Activated T-helper 2 cell treated with anti-CD3 and anti-CD28 coated beads, Interferon-gamma antibody, Interleukin-2, Interleukin-4, amounts not matched to agents 10 μg/mL and 5 μg/mL and 100 μg/mL, durations not matched to agents 14 hours and 24 hours and 36 hours (primary cell): Measurements from ENCODE around the gene FAM210B. TPM values are rescaled to one million over a fixed set of nuclear protein-coding genes. Genes with fewer than 3 reads are reported as not detected.

Experiments used
- DNase-seq: peaks from one replicate; pipeline ENCODE4 v3.0.0; 2021; ENCODE audit warnings: low spot score
- H3K27ac Mint-ChIP-seq: one replicate; pipeline ENCODE4 v1.8.0; 2021; ENCODE audit warnings: mixed read lengths
- H3K27me3 Mint-ChIP-seq: one replicate; pipeline ENCODE4 v1.8.0; 2021; ENCODE audit warnings: low read depth, mixed read lengths
- H3K36me3 Mint-ChIP-seq: one replicate; pipeline ENCODE4 v1.8.0; 2021; ENCODE audit warnings: low read depth, mixed read lengths
- H3K4me1 Mint-ChIP-seq: one replicate; pipeline ENCODE4 v1.8.0; 2021; ENCODE audit warnings: low read depth, mixed read lengths
- H3K4me3 Mint-ChIP-seq: one replicate; pipeline ENCODE4 v1.8.0; 2021; ENCODE audit warnings: low read depth, mild to moderate bottlenecking, moderate library complexity, mixed read lengths
- H3K9me3 Mint-ChIP-seq: one replicate; pipeline ENCODE4 v1.8.0; 2021; ENCODE audit warnings: mixed read lengths
- intact Hi-C: fragments of 100-400 bp; cut with micrococcal nuclease; formaldehyde crosslinking; loops from one replicate; pipeline ENCODE4 v1.15.1; 2023
- total RNA-seq: library from RNA; stranded (reverse); gene quantifications from 2 replicates; pipeline ENCODE4 v1.2.3, GENCODE V29; 2022

The FAM210B gene
- total RNA-seq, 1 donor from 2014 or later = 9.2 TPM

- Mint-ChIP-seq H3K27me3 (peaks cover 36% of the 10 kb centered on the region), H3K4me1 (no peaks in the 10 kb centered on the region), H3K27ac (no peak overlapping the region), H3K4me3 (no peak overlapping the region), H3K9me3 (no peaks in the 10 kb centered on the region), H3K36me3 (no peaks in the 10 kb centered on the region)
- no peak for DNase-seq
- intact Hi-C loops = no loop called here
Observed at GRCh38 chr20:56348305-56348693, 10.5 kb upstream of the FAM210B start.

- DNase-seq = no peak
- H3K9me3 Mint-ChIP-seq = no peaks in the 10 kb centered on the region
- no peak overlapping the region for H3K27ac Mint-ChIP-seq
- no peaks in the 10 kb centered on the region for H3K36me3 Mint-ChIP-seq
- H3K27me3 Mint-ChIP-seq = peaks cover 32% of the 10 kb centered on the region
- H3K4me3 Mint-ChIP-seq = no peak overlapping the region
- intact Hi-C loops = no loop called here
- no peaks in the 10 kb centered on the region for H3K4me1 Mint-ChIP-seq
Observed at GRCh38 chr20:56348746-56349145, 10.0 kb upstream of the FAM210B start.

- Mint-ChIP-seq H3K27ac (no peak overlapping the region), H3K27me3 (peaks cover 20% of the 10 kb centered on the region), H3K4me1 (no peaks in the 10 kb centered on the region), H3K36me3 (no peaks in the 10 kb centered on the region), H3K4me3 (no peak overlapping the region), H3K9me3 (no peaks in the 10 kb centered on the region)
- intact Hi-C loops = no loop called here
- DNase-seq = no peak
Observed at GRCh38 chr20:56350842-56351241, 7.9 kb upstream of the FAM210B start.

- Mint-ChIP-seq H3K36me3 (no peaks in the 10 kb centered on the region), H3K27me3 (peaks cover 17% of the 10 kb centered on the region), H3K4me1 (no peaks in the 10 kb centered on the region), H3K4me3 (no peak overlapping the region), H3K27ac (no peak overlapping the region), H3K9me3 (no peaks in the 10 kb centered on the region)
- DNase-seq = no peak
- intact Hi-C loops = no loop called here
Observed at GRCh38 chr20:56352345-56353055, 6.3 kb upstream of the FAM210B start.

- H3K4me3 Mint-ChIP-seq = no peak overlapping the region
- no peak overlapping the region for H3K27ac Mint-ChIP-seq
- H3K9me3 Mint-ChIP-seq = no peaks in the 10 kb centered on the region
- intact Hi-C loops = no loop called here
- no peak for DNase-seq
- H3K36me3 Mint-ChIP-seq = no peaks in the 10 kb centered on the region
- peaks cover 13% of the 10 kb centered on the region for H3K27me3 Mint-ChIP-seq
- H3K4me1 Mint-ChIP-seq = peaks cover 3% of the 10 kb centered on the region
Observed at GRCh38 chr20:56353356-56353755, 5.4 kb upstream of the FAM210B start.

- DNase-seq = no peak
- H3K9me3 Mint-ChIP-seq = no peaks in the 10 kb centered on the region
- peaks cover 10% of the 10 kb centered on the region for H3K4me1 Mint-ChIP-seq
- H3K27me3 Mint-ChIP-seq = peaks cover 10% of the 10 kb centered on the region
- H3K4me3 Mint-ChIP-seq = peak overlapping the region; percentile 42
- intact Hi-C loops = loop anchor here (1.0 kb wide), 1 partner anchor 34 kb away; the partner anchor contains the start of genes AURKA and CSTF1
- H3K27ac Mint-ChIP-seq = no peak overlapping the region
- H3K36me3 Mint-ChIP-seq = no peaks in the 10 kb centered on the region
Observed at GRCh38 chr20:56358070-56358469, 704 bp upstream of the FAM210B start.

- peaks cover 10% of the 10 kb centered on the region for H3K4me1 Mint-ChIP-seq
- H3K27me3 Mint-ChIP-seq = peaks cover 9% of the 10 kb centered on the region
- H3K27ac Mint-ChIP-seq = peak overlapping the region; percentile 63
- H3K9me3 Mint-ChIP-seq = no peaks in the 10 kb centered on the region
- intact Hi-C loops = no loop called here
- no peak for DNase-seq
- no peaks in the 10 kb centered on the region for H3K36me3 Mint-ChIP-seq
- peak overlapping the region; percentile 86 for H3K4me3 Mint-ChIP-seq
Observed at GRCh38 chr20:56359212-56360132, 698 bp downstream of the FAM210B start.

GRCh38 chr20:56360133-56360907 lies 1.5 kb downstream of the FAM210B start:
- peak overlapping the region; percentile 86 for H3K4me3 Mint-ChIP-seq
- H3K4me1 Mint-ChIP-seq = peaks cover 10% of the 10 kb centered on the region
- H3K9me3 Mint-ChIP-seq = no peaks in the 10 kb centered on the region
- intact Hi-C loops = no loop called here
- no peaks in the 10 kb centered on the region for H3K36me3 Mint-ChIP-seq
- H3K27ac Mint-ChIP-seq = no peak overlapping the region
- peaks cover 8% of the 10 kb centered on the region for H3K27me3 Mint-ChIP-seq
- DNase-seq = no peak

- peaks cover 6% of the 10 kb centered on the region for H3K27me3 Mint-ChIP-seq
- no peak for DNase-seq
- no peaks in the 10 kb centered on the region for H3K9me3 Mint-ChIP-seq
- no peak overlapping the region for H3K27ac Mint-ChIP-seq
- peak overlapping the region; percentile 41 for H3K4me3 Mint-ChIP-seq
- H3K4me1 Mint-ChIP-seq = peaks cover 10% of the 10 kb centered on the region
- peaks cover under 1% of the 10 kb centered on the region for H3K36me3 Mint-ChIP-seq
- intact Hi-C loops = no loop called here
Observed at GRCh38 chr20:56360908-56361205, 2.1 kb downstream of the FAM210B start.

- H3K36me3 Mint-ChIP-seq = peaks cover 8% of the 10 kb centered on the region
- intact Hi-C loops = no loop called here
Observed at GRCh38 chr20:56361900-56362299, 3.1 kb downstream of the FAM210B start.

GRCh38 chr20:56362833-56363413 lies 4.1 kb downstream of the FAM210B start:
- Mint-ChIP-seq H3K27ac (no peak overlapping the region), H3K27me3 (peaks cover 3% of the 10 kb centered on the region), H3K9me3 (no peaks in the 10 kb centered on the region), H3K4me3 (no peak overlapping the region), H3K4me1 (peaks cover 10% of the 10 kb centered on the region), H3K36me3 (peaks cover 10% of the 10 kb centered on the region)
- intact Hi-C loops = no loop called here
- no peak for DNase-seq

More at GRCh38 chr20:56361900-56362299, 3.1 kb downstream of the FAM210B start:
- no peak overlapping the region for H3K27ac Mint-ChIP-seq
- H3K27me3 Mint-ChIP-seq = peaks cover 4% of the 10 kb centered on the region
- H3K4me3 Mint-ChIP-seq = no peak overlapping the region
- no peaks in the 10 kb centered on the region for H3K9me3 Mint-ChIP-seq
- H3K4me1 Mint-ChIP-seq = peaks cover 10% of the 10 kb centered on the region
- no peak for DNase-seq

GRCh38 chr20:56363491-56363890 lies 4.7 kb downstream of the FAM210B start:
- peaks cover 15% of the 10 kb centered on the region for H3K36me3 Mint-ChIP-seq
- peaks cover 6% of the 10 kb centered on the region for H3K4me1 Mint-ChIP-seq
- H3K9me3 Mint-ChIP-seq = no peaks in the 10 kb centered on the region
- H3K27ac Mint-ChIP-seq = no peak overlapping the region
- intact Hi-C loops = no loop called here
- no peak overlapping the region for H3K4me3 Mint-ChIP-seq
- no peak for DNase-seq
- H3K27me3 Mint-ChIP-seq = no peaks in the 10 kb centered on the region
